ENCODE data around the gene FBXO9.

FBXO9 gene

GRCh38 chr6:53089948-53090347, 24.7 kb downstream of the FBXO9 start:
- no peak for DNase-seq (ENCODE audit: low read depth in 1 of 2, low spot score in 1 of 2)

DNA sequence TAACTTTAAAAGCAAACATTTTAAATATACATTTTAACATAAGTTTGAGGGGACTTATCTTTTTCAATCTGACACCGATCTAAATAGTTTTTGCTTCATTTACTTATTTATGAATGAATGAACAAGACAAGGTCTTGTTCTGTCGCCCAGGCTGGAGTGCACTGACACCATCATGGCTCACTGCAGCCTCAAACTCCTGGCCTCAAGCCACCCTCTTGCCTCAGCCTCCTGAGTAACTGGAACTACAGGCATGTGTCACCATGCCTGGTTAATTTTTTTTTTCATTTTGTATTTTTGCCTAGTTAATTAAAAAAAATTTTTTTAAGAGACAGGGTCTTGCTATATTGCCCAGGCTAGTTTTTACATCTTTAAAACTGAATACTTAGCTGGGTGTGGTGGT, 25.4 kb downstream of the FBXO9 start:
- DNase-seq (ENCODE audit: low read depth in 1 of 2, low spot score in 1 of 2): no peak

GRCh38 chr6:53095270-53095669, 30.1 kb downstream of the FBXO9 start:
- DNase-seq (ENCODE audit: low read depth in 1 of 2, low spot score in 1 of 2): no peak

GRCh38 chr6:53095716-53096115, 30.5 kb downstream of the FBXO9 start:
- no peak for DNase-seq (ENCODE audit: low read depth in 1 of 2, low spot score in 1 of 2)

DNA sequence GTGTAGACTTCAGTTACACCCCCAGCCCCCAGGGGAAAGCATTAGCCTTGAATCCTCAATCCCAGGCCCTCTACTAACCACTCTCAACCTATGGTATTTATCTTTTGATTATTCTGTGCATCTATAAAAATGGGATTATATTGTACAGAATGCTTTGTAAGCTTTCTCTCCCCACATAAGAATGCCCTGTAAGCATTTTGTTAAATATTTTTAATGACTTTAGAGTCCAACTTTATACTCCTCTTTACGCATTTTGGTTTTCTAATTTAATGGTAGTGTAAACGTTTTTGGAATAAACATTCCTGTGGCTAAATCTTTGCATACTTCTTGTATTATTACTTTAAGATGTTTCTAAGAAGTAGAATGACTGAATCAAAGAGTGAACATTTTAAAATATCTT, 35.4 kb downstream of the FBXO9 start:
- DNase-seq (ENCODE audit: low read depth in 1 of 2, low spot score in 1 of 2): no peak

- no peak for DNase-seq (ENCODE audit: low read depth in 1 of 2, low spot score in 1 of 2)
Measured at GRCh38 chr6:53101006-53101405, 35.8 kb downstream of the FBXO9 start.

- DNase-seq (ENCODE audit: low read depth in 1 of 2, low spot score in 1 of 2): no peak
Measured at GRCh38 chr6:53103993-53104675, 38.9 kb downstream of the FBXO9 start.

GRCh38 chr6:53104916-53105315, 39.7 kb downstream of the FBXO9 start:
- DNase-seq (ENCODE audit: low read depth in 1 of 2, low spot score in 1 of 2): no peak

GRCh38 chr6:53107091-53107490, 41.9 kb downstream of the FBXO9 start:
- no peak for DNase-seq (ENCODE audit: low read depth in 1 of 2, low spot score in 1 of 2)

GRCh38 chr6:53109612-53110011, 44.4 kb downstream of the FBXO9 start:
- DNase-seq (ENCODE audit: low read depth in 1 of 2, low spot score in 1 of 2): no peak

DNA sequence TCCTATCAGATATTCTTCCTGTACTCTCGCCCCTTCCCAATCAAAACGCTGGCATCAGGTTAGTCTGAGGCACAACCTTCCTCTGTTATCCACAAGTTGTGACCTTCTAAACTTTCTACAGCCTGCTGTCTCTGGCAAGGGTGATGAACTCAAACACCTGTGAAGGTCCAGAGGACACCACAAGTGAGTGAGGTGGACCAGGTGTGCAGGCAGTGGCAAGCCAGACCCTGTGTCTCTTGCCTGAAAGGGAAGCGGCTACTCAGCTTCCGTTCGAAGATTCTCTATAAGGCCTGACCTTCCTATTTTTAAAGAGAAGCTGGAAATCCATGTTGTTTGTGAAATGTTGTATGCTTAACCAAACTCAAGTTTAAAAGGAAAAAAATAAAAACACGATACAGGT, 46.7 kb downstream of the FBXO9 start:
- no peak for DNase-seq (ENCODE audit: low read depth in 1 of 2, low spot score in 1 of 2)

- DNase-seq (ENCODE audit: low read depth in 1 of 2, low spot score in 1 of 2): no peak
Measured at GRCh38 chr6:53112404-53112803, 47.2 kb downstream of the FBXO9 start.

- DNase-seq (ENCODE audit: low read depth in 1 of 2, low spot score in 1 of 2): no peak
Measured at GRCh38 chr6:53112871-53113270, 47.7 kb downstream of the FBXO9 start.

DNA sequence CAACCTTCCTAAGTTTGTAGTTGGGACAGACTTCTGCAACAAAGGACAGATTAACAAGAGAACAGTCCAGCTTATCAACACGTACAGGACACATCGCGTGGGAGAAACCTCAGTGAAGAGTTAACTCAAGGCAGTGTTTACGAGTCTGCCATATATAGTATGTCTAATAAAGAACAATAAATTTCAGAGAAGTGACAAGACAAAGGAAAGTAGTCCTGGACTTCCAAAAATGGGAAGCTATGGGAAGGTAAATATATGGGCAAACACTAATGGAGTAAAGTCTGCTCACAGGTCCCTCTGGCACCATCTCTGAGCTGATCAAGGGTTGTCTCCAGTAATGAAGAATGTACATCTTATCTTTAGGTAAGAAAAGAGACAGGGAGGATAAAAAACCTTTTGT, 48.5 kb downstream of the FBXO9 start:
- no peak for DNase-seq (ENCODE audit: low read depth in 1 of 2, low spot score in 1 of 2)

DNA sequence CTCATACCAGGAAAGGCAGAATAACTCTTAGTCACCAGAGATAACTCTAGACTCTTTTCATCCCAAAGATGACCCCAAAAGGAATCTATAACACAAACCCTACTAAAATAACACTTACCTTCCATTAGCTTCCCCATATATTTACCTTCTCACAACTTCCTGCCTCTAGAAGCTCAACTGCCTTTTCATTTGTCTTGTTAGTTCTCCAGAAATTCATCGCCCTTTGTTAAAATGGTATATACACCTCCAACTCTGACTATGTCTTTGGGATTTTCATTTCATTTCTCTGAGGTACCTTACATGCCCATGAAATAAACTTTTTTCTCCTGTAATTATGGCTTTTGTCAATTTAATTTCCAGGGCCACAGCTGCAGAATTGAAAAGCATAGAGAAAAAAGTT, 49.9 kb downstream of the FBXO9 start:
- DNase-seq (ENCODE audit: low read depth in 1 of 2, low spot score in 1 of 2): no peak

GRCh38 chr6:53115741-53116140, 50.5 kb downstream of the FBXO9 start:
- no peak for DNase-seq (ENCODE audit: low read depth in 1 of 2, low spot score in 1 of 2)

DNA sequence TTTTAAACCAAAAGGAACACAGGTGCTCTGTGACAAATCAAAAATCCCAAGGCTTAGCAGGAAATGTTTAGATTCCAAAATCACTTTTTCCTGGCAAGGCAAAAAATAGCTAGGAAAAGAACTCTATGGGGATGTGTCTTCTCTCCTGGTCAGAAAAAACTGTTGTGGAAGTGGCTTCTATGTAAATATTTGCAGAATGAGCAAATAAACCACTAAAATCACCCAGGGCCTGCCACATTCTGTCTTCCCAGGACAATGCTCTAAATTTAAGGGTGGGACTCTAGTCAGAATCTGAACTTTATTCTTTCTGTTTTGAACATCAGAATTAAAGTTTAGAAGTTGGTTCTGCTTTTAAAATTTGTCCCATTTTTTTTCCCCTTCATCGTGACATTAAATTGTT, 54.1 kb downstream of the FBXO9 start:
- no peak for DNase-seq (ENCODE audit: low read depth in 1 of 2, low spot score in 1 of 2)

GRCh38 chr6:53119772-53120409, 54.7 kb downstream of the FBXO9 start:
- DNase-seq (ENCODE audit: low read depth in 1 of 2, low spot score in 1 of 2): no peak

GRCh38 chr6:53124131-53124800, 59.1 kb downstream of the FBXO9 start:
- DNase-seq (ENCODE audit: low read depth in 1 of 2, low spot score in 1 of 2): no peak

- DNase-seq (ENCODE audit: low read depth in 1 of 2, low spot score in 1 of 2): no peak
Measured at GRCh38 chr6:53125276-53125675, 60.1 kb downstream of the FBXO9 start.

GRCh38 chr6:53128842-53129241, 63.6 kb downstream of the FBXO9 start:
- no peak for DNase-seq (ENCODE audit: low read depth in 1 of 2, low spot score in 1 of 2)

GRCh38 chr6:53130569-53131290, 65.5 kb downstream of the FBXO9 start:
- no peak for DNase-seq (ENCODE audit: low read depth in 1 of 2, low spot score in 1 of 2)

Measured in activated CD4-positive, alpha-beta T cell treated with anti-CD3 and anti-CD28 coated beads, Interleukin-2, amount 50 U/mL, for 24 hours (primary cell).